ENCODE measurements around the gene MPRIP. TPM values are rescaled to one million over a fixed set of nuclear protein-coding genes. Genes with fewer than 3 reads are reported as not detected.

Gene MPRIP
- total and polyA plus RNA-seq, 12 donors = 88.5 to 234 (median 175) TPM

DNA sequence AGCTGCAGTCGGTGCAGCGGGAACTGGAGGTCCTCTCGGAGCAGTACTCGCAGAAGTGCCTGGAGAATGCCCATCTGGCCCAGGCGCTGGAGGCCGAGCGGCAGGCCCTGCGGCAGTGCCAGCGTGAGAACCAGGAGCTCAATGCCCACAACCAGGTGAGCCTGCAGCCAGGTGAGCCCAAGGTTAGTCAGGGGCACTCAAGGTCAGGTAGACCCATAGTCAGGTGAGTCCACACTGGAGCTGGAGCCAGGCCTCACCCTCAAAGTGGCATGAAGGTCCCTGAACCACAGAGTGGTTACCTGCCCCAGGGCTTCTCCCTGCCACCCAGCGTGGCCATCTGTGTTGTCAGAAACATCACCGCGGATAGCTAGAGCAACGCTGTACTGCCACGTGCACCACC, 131.7 kb downstream of the MPRIP start:
- intact Hi-C loops (cut with DNase I) = no loop called here
- peaks cover 0 to 83% of the 10 kb centered on the region in 2 donors for H3K36me3 ChIP-seq (replicated peaks in 1 of 2)

DNA sequence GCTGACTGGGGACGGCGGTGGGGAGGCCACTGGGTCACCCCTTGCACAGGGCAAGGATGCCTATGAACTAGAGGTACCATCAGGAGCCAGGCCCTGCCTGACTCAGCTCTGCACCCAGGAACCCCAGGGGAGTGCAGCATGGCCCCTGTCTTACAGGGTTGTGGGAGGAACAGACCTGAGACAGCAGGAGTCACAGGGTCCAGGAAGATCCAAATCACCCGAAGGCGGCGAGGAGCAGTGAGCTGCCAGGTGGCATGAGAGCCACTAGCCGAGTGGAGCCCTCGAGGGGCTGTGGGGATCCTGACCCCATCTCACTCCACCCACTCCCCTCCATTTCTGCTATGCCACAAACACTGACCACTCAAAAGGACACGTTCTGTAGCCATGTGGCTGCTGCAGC, 133.1 kb downstream of the MPRIP start:
- 93 to 98% (median 95%) methylated on average over 2 to 8 of the region's 8 CpGs for WGBS, 4 donors
- Histone ChIP-seq H3K4me3 (no peak overlapping the region), H3K9me3 (replicated peaks in 1 of 3) (no peaks in the 10 kb centered on the region), H3K27ac (no peak overlapping the region), H3K4me1 (replicated peaks in 1 of 2) (no peaks in the 10 kb centered on the region), H3K27me3 (no peaks in the 10 kb centered on the region), H3K36me3 (replicated peaks in 1 of 2) (peaks cover 0 to 90% of the 10 kb centered on the region in 2 donors)
- intact Hi-C loops (cut with DNase I) = no loop called here
- TF ChIP-seq, protein P1, sequence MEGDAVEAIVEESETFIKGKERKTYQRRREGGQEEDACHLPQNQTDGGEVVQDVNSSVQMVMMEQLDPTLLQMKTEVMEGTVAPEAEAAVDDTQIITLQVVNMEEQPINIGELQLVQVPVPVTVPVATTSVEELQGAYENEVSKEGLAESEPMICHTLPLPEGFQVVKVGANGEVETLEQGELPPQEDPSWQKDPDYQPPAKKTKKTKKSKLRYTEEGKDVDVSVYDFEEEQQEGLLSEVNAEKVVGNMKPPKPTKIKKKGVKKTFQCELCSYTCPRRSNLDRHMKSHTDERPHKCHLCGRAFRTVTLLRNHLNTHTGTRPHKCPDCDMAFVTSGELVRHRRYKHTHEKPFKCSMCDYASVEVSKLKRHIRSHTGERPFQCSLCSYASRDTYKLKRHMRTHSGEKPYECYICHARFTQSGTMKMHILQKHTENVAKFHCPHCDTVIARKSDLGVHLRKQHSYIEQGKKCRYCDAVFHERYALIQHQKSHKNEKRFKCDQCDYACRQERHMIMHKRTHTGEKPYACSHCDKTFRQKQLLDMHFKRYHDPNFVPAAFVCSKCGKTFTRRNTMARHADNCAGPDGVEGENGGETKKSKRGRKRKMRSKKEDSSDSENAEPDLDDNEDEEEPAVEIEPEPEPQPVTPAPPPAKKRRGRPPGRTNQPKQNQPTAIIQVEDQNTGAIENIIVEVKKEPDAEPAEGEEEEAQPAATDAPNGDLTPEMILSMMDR (IDR thresholded peaks at IDR 0.05) = no peak
- TF ChIP-seq POLR2A (IDR thresholded peaks at IDR 0.05) = no peak
- no peak for DNase-seq

More for the DNA sequence above, 131.7 kb downstream of the MPRIP start:
- TF ChIP-seq POLR2A (IDR thresholded peaks at IDR 0.05) = no peak
- TF ChIP-seq, protein P1 (IDR thresholded peaks at IDR 0.05) = no peak
- Histone ChIP-seq H3K4me3 (no peak overlapping the region), H3K27me3 (no peaks in the 10 kb centered on the region), H3K27ac (no peak overlapping the region), H3K9me3 (replicated peaks in 1 of 3) (no peaks in the 10 kb centered on the region), H3K4me1 (replicated peaks in 1 of 2) (no peaks in the 10 kb centered on the region)
- 97 to 100% (median 98%) methylated on average over 6 to 14 of the region's 14 CpGs for WGBS, 4 donors
- DNase-seq = no peak

DNA sequence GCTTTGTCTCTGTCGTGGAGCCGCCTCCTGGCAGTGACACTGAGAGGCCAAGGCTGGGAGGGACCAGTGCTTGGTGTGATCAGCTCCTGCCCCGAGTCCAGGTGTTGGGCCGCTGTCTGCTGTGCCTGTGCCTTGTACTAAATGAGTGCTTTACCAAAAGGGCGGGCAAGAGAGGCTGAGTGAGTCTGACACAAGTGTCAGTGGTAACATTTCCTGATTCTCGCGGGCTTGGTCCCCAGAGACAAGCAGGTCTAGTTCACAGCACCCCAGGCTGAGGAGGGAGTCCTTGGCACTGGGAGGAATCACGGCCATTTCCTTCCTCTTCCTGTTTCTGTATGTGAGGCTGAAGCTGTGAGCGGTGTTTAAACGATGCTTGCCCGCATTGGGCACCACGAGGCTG, 133.7 kb downstream of the MPRIP start:
- no peaks in the 10 kb centered on the region for H3K4me1 ChIP-seq (replicated peaks in 1 of 2)
- no peaks in the 10 kb centered on the region for H3K9me3 ChIP-seq (replicated peaks in 1 of 3)
- H3K36me3 ChIP-seq (replicated peaks in 1 of 2) = peaks cover 0 to 96% of the 10 kb centered on the region in 2 donors
- intact Hi-C loops (cut with DNase I) = no loop called here
- no peak for DNase-seq
- peak overlapping the region in 1 of 5 donors; percentile 0 for H3K27ac ChIP-seq
- TF ChIP-seq POLR2A (IDR thresholded peaks at IDR 0.05) = no peak
- TF ChIP-seq, protein P1 (IDR thresholded peaks at IDR 0.05) = no peak
- H3K27me3 ChIP-seq = no peaks in the 10 kb centered on the region
- H3K4me3 ChIP-seq = no peak overlapping the region
- 82 to 85% (median 84%) methylated on average over 10 to 12 of the region's 12 CpGs for WGBS, 4 donors

DNA sequence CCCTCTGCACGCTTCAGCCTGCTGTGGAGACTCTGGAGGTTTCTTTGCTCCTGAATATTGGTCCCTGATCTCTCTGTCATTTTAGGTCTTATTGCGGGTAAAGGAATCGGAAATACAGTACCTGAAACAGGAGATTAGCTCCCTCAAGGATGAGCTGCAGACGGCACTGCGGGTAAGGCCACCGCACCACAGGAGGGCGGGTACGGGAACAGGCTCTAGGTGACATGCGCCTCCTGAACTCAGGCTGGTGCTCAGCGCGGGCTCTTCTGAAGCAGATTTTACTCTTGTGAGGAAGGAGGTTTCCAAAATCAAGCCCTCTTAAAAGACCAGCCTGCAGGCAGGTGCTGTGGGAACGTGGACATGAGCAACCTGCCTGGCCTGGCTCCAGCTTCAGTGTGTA, 134.1 kb downstream of the MPRIP start:
- intact Hi-C loops (cut with DNase I) = no loop called here
- H3K9me3 ChIP-seq (replicated peaks in 1 of 3) = no peaks in the 10 kb centered on the region
- H3K27me3 ChIP-seq = no peaks in the 10 kb centered on the region
- H3K4me3 ChIP-seq = no peak overlapping the region
- no peak overlapping the region for H3K27ac ChIP-seq
- 92 to 96% (median 95%) methylated on average over 9 to 12 of the region's 12 CpGs for WGBS, 4 donors
- no peaks in the 10 kb centered on the region for H3K4me1 ChIP-seq (replicated peaks in 1 of 2)
- H3K36me3 ChIP-seq (replicated peaks in 1 of 2) = peaks cover 0 to 97% of the 10 kb centered on the region in 2 donors
- TF ChIP-seq, protein P1 (IDR thresholded peaks at IDR 0.05) = no peak
- TF ChIP-seq POLR2A (IDR thresholded peaks at IDR 0.05) = no peak
- no peak for DNase-seq
